NCI-H1436 (cell line): ENCODE data around the gene ZFP69B.
A peak's percentile ranks its signal among the peaks of the same experiment; 100 is the strongest.

Source experiments
- DNase-seq: peaks from one replicate; lab custom pipeline; 2025; lab: John Stamatoyannopoulos, UW

The ZFP69B gene

DNA sequence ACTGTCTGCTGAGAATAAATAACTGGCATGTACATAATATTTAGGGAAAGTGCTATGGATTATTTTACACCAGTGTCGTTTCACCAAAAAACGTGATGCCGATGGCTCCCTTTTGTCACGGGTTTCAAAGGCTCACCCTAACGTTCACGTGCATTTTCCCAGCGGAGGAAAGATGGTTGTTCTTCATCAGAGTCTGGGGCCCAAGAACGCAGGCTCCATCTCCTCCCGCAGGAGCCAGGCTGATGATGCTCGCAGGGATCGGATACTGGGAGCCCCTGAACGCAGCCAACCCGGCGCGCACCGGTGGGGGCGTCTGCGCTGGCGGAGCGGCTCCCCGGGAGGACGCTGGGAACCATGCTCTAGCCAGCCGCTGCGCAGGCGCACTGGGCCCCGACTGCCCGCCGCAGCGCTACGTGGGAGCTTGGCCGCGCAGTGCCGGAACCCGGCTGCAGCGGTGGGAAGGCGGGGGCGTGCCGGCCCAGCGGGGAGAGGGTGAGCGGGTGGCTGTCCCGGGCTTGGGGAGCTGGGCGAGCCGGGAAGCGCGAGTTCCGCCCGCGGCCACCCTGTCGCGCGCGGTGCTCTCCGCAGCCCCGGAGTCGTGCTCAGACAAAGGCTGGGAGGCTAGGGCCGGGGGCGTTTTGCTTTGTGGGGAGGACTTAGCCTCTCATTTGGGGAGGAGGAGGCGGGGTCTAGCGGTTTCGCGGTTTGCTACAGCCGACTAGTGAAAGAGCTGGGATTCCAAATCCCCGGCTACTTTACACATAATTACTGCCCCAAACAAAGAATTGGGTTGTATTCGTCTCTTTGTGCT, at the start of gene ZFP69B:
Gene ZFP69B (plus strand): TSS at position 793 of the 811 bp plus-strand sequence. CDS start 486 bp downstream, outside the sequence.
- DNase-seq: peak; percentile 88

DNA sequence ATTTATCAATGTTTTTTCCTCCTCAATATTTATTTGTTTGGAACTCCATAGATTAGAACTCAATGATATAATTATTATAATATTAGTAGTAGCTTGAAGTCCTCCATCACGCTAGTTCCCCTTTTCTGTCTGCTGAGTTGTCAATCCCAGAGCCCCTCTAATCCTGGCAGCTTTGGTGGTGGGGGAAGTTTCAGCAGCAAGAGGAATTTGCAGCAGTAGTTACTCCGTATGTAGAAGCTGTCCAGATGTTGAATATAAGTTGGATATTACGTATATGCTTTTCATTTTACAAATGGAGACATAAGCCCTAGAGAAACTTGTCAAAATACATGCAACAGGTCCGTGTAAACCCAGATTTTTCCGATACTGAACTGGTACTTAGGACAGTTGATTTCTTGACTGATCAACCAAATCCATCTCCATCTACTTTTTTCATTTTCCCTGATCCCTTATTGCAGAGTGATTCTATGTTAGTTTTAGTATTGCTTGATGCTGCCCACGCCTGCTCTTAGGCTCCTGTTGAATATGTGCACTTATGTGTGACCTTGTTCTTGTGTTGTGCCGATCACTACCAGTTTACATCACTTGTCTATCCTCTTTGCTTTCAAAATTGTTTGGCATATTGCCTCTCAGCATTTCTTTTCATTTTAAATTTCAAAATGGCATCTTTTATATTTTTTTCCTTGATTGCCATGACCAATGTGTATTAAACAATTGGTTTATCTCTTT, 48.6 kb upstream of the ZFP69B start:
- no peak for DNase-seq

DNA sequence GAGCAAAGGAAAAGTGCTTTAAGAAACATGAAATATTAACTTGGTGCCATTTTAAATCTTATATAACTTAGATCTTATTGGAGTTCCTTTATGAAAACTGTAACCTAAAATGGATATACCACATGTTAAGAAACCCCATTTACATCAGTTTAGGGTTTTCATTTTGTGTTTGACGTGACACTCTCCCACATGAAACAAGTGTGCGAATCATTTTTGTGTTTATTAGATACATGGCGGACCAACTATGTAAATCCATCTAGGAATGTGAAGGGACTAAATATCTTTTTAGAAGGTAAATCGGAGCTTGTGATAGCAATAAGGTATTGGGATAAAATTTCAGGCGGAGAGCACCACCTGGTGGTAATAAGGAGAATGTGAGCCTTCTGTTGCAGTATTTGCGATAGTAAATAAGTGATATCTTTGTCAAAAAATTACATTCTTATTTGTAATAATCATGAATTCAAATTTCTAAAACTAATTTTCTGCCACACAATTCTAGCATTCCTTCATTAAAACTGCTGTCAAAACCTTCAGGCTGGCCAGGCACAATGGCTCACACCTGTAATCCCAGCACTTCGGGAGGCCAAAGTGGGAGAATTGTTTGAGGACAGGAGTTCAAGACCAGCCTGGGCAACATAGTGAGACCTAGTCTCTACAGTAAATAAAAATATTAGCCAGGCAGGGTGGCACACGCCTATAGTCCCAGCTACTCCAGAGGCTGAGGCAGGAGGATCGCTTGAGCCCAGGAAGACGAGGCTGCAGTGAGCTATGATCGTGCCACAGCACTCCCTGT, 45.4 kb upstream of the ZFP69B start:
- DNase-seq: peak; percentile 31

DNA sequence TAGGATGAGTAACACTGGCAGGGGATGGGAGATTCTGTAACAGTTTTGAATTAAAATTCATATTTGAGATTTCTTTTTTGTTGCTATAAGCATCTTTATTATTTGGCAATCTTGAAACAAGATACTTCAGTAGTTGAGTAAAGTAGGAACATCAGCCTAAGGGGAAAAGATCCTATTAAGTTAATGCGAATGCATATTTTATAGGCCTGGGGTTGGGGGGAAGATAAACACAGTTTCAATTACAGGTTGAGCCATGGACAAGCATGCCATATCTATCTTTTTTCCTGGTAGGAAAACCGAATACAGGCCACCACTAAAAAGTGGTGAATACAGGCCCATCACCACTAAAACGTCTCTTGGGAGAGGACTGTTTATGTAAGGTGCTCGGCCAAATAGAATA, 44.5 kb upstream of the ZFP69B start:
- no peak for DNase-seq

- DNase-seq: no peak
Measured at GRCh38 chr1:40407453-40407852, 42.8 kb upstream of the ZFP69B start.

- DNase-seq: no peak
Measured at GRCh38 chr1:40409467-40409866, 40.8 kb upstream of the ZFP69B start.

DNA sequence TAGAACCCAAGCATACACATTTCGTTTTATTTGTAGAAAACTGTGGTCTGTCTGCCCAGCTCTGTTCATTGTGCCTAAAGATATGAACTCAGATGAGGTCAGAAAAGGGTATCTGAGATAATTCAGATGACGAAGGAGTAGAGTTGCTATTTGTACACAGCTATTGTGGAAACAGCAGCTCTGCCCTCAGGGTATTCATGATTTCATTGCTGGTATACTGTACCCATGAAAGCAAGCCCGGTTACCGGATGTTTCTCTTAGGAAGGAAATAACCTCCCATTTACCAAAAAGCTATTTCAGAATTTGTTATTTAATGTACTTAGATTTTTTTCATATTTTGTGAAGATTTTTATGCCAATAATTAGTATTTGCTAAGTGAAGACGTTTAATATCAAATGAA, 39.0 kb upstream of the ZFP69B start:
- no peak for DNase-seq

DNA sequence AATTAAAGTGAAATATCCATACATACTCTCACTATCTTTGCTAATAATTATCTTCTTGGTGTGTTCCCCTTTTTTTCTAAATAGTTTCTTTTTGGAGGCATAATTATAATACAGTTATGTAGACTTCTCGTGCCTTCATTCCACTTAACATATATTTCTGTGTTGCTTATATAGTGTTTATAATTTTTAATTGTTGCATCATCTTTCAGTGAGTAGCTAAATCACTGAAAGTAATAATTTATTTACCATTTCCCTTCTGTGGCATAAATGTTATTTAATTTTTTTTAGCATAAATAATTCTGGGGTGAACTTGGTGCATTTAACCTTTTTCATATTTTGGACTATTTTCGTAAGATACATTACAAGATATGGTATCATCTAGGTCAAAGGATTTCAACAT, 38.4 kb upstream of the ZFP69B start:
- no peak for DNase-seq

DNA sequence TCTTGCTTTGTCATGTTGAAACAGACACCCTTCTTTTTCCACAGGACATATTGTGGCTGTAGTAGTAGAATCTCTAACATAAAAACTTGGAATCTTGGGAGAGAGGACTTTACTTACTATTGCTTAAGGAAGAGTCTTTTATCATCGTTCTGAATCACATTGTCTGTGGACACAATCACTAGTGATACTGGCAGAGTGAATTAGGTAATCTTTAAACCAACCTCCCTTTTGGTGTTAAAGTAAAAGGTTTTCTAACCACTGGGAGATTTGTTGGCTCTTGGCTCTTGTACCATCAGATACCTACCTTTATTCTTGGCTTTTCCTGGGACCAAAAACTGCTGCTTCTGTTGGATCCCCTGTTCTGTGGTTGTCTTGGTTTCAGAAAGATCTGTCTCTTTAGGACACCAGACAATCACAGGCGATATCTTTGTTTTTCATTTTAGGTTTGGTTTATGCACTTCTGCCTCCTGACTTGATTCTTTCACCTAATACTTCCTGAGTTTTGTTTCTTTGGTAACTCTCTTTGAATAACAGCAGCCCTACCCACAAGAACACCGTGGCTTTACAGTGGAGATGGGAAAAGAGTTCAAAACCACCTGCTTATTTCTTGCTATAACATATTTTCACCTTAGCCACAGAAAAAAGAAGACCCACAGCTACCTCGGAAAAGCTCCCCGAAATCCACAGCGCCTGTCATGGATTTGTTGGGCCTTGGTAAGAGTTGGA, 36.6 kb upstream of the ZFP69B start:
- no peak for DNase-seq

DNA sequence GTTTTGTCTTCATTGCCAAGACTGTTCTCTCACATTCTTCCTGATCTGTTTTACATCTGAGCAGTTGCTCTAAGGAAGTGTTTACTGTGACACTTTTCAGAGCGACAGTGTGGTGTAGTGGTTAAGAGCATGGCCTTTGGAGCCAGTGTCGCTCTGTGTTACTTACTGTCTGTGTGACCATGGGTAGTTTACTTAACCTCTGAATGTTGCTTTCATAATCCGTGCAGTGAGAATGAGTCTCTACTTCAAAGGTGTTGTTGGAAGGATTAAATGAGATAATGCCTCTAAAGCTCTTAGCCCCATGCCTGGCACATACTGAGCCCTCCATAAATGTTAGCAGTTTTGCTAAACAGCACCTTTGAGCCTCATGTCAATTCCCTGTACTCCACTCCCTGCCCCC, 35.9 kb upstream of the ZFP69B start:
- no peak for DNase-seq

DNA sequence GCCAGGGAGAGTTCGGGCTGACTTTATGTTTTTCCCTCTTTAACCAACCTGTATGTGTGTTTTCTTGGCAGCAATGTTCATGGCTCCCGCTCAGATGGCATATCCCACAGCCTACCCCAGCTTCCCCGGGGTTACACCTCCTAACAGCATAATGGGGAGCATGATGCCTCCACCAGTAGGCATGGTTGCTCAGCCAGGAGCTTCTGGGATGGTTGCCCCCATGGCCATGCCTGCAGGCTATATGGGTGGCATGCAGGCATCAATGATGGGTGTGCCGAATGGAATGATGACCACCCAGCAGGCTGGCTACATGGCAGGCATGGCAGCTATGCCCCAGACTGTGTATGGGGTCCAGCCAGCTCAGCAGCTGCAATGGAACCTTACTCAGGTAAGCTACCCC, 33.6 kb upstream of the ZFP69B start:
- no peak for DNase-seq

DNA sequence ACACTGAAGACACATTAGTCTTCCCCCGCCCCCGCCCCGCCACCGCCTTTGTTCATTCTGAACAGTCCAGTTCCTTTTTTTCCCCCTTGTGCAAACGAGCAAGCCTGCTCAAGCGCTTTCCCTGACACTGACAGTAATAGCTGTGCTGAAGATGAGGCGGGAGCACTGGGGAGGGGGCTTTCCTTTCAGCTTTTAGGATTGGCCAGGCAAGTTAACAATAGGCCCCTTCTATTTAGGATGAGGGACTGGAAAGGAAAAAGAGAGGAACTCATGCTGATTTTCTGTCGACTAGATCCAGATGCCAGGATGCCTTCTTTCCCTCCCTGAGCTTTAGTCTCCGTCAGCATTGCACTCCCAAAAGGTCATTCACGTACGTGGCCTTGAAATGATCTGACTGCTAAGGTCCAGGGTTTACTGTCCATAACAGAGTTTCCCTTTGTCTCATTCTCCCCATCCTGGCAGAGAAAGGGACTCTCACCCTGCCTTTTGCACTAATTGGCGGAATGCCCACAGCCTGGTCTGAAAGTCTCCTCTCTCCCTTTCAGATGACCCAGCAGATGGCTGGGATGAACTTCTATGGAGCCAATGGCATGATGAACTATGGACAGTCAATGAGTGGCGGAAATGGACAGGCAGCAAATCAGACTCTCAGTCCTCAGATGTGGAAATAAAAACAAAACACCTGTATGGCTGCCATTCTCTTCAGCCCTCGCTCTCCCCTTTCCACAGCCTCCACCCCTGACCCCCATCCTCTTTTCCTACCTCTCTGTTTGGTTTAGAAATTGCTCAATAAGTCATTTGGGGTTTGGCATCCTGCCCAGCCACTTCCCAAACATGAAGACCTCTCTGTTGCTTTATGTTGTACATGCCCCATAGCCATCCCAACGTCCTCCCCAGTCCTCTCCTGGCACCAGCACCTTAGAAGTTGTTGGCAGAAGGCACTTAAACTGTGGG, 28.6 kb upstream of the ZFP69B start:
- no peak for DNase-seq

GRCh38 chr1:40422630-40423263, 27.5 kb upstream of the ZFP69B start:
- DNase-seq: no peak

GRCh38 chr1:40423264-40423642, 27.0 kb upstream of the ZFP69B start:
- no peak for DNase-seq

DNA sequence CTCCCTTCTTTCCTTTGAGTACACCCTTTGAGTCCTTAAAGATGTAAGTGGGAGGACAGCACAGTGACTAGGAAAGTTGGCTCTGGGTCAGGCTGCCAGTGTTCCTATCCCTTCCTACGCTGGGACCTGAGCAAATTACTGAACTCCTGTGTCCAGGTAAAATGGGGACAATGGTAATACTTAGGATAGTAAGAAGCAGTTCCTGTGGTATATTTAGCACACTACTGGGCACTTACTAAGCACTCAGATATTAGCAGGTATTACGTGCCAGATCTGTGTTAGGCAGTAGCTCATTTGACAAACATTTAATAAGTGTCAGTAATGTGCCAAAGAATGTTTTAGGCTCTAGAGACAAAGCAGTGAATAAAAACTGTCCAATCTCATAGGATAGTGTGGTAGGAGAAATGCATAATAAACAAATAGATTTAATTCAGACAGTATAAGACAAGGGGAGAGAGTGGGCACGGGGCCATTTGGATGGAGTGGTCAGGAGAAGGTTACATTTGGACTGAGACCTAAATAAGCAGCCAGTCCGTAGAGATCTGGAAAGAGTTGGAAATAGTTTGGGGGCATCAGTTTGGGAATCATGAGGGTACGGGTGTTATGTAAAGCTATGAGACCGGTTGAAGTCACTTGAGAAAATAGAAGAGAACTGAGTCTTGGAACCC, 26.2 kb upstream of the ZFP69B start:
- no peak for DNase-seq

DNA sequence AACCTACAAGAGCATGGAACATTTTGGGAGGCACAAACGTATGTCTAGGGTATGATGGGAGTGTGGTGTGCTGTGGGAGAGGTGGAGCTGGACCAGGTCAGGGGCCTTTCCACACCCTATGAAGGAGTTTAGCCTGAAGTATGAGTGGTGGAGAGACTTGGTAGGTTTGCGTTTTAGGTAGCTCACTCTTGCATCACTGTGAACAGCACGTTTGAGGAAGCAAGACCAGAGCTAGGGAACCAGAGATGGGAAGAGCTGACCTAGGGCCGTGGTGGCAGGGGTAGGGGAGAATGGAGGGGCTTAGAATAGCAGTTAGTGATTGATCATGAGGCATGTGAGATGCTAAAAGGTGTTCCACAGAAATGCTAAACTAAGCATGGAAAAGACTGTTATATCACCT, 25.1 kb upstream of the ZFP69B start:
- DNase-seq: no peak

DNA sequence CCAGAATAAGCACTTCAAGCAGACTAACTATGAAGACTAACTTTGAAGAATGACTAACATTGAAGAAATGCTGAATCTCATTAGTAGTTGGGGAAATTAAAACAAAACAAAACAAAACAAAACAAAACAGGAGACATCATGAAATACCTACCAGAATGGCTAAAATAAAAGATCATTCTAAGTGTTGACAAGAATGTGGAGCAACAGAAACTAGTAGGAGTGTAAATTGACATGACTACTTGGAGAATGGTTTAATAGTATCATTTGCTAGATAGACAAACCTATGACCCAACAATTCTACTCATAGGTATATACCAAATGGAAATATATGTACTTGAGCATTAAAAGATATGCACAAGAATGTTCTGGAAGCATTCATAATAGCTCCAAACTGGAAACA, 18.9 kb upstream of the ZFP69B start:
- DNase-seq: no peak

DNA sequence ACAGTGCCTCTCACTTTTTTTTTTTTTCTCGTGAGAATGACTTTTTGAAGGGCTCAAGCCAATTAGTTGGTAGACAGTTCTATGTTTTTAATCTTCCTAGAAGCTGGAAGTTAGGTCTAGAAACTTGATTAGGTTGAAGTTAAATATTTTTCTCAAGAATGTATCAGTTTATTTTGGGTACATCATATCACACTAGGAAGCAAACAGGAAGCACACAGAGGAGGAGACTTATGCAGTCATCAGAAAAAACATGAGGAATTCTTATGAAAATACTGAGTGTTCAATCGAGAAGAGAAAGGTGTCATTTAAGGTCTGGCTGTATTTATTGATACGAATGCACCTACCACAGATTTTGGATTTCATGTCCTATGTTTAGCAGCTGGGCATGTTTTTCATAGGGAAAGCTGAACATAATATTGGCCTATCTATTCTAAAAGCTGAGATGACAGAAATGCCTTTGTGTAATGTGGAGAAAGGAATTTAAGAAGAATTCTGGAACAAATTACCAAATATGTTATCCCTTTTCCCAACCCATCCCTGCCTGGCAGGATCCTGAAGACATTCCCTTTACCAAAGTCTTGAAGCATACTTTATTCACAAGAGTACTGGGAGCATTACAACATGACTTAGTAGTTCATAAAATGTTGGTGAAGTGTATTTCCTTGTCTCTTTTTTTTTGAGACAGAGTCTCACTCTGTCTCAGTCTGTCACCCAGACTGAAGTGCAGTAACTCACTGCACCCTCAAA, 17.5 kb upstream of the ZFP69B start:
- no peak for DNase-seq

- no peak for DNase-seq
Measured at GRCh38 chr1:40435471-40435870, 14.8 kb upstream of the ZFP69B start.
